ENCODE results near the gene BCR.

GRCh38 chr22:23218867-23219251 is 38.5 kb downstream of the BCR start:
- TF ChIP-seq EZH2 (IDR thresholded peaks at IDR 0.05; ENCODE audit: borderline replicate concordance) (no peak), CTCF (IDR thresholded peaks at IDR 0.05; ENCODE audit: poor library complexity) (no peak)

All from hepatocyte (in vitro differentiated cells).